GM18861 (cell line): ENCODE data around the gene FAM72B.
A peak's percentile ranks its signal among the peaks of the same experiment; 100 is the strongest.
"Not testable (repeated sequence)": the region's sequence is repeated elsewhere in the genome, so short reads cannot be mapped to it uniquely, and the experiment has no call there.

ENCODE experiments used
- ATAC-seq: cut with Tn5 transposase; IDR thresholded peaks from one replicate; pipeline ENCODE4 v1.9.1; 2021; ENCODE audit not compliant: unreplicated experiment

The FAM72B gene

GRCh38 chr1:121184290-121185127 lies at the start of gene FAM72B, which contains the start of gene SRGAP2C:
Gene FAM72B, minus strand, starts transcription at chr1:121184340. Its CDS starts 851 bp downstream, at chr1:121183489.
Gene SRGAP2C, plus strand, starts transcription at chr1:121184975. Its CDS starts 2,472 bp downstream, at chr1:121187447.
- ATAC-seq = peak; percentile 84

DNA sequence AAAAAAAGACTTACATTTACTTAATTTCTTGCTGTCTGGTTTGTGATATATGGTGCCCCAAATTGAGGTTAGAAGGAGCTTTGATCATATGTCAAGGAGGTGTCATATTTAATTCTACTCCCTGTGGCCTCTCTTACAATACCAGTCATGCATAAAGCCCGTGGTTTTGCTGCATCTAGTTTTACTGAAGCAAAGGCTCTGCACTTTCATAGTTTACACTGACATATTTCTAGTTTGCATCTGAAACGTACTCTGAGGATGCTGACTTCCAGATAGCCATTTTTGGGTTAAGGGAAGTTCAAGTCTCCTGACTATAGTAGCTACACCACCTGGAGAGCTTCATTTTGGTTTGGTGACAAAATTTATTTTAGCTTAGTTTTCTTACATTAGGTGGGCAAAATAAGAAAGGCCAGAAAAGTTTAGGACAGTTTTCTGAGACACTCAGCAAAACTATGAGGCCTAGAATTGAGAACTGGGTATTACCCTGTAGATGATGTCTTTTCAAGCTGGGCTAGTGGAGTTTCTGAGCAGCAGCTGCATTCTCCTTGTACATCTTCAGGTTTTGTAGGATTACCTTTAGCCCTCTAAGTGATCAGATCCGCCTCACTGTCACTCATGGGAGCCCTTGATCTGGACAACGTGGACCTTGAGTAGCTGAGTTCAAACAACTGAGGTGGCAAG lies 48.4 kb upstream of the FAM72B start:
- peak; percentile 69 for ATAC-seq

- ATAC-seq = not testable (repeated sequence)
These were observed 46.5 kb upstream of the FAM72B start for GRCh38 chr1:121230636-121231035.

DNA sequence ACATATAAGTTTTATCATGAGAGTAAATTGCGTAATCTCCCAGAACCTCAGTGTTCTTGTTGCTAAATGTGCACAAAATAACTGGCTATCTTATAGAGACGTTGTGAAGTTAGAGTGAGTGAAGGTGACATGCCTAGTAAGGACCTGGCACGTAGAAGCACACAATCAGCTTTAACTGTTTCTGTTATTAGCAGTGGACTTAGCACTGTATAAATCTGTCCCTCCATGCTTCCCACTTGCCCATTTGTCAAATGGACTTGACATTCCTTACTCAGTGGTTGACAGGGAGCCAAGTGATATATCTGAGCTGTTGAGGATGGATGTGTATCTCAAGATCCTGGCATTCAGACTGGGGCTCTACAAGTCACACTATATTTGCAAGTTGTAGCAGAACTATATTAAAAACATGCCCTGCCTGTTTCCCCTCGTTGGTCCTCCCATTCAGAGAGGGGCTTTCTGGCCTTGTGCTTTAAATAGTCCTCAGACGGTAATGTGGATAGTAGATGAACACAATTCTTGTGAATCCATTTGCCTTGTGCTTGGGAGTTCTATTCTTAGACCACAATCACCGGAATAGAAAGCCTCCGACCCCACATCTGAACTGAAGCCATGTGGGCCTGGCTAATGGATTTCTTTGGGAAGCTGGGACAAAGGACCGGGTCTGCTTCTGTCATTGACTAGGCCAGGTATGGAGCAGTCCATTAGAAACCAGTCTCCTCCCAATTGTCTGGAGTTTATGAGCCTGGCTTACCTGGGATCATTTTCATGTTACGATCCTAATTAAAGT lies 43.6 kb upstream of the FAM72B start:
- ATAC-seq = not testable (repeated sequence)

DNA sequence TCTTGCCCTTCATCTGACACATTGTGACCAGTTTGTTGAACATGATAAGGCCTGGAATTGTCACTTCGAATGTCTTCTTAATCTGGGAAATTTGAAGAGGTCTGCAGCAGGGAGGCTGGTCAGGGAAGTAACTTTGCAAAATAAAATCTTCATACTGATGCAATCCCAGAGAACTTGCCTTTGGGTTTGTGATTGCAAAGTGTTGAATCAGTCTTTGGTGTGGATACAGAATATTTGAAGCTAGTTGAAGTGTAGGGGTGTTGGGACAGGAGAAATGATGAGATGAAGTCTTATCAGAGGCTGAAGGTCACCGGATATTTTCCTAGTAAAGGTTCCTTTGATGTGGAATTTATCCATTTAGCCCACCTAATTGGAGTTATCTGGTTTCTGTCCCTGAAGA lies 42.8 kb upstream of the FAM72B start:
- not testable (repeated sequence) for ATAC-seq

- not testable (repeated sequence) for ATAC-seq
These were observed 42.3 kb upstream of the FAM72B start for GRCh38 chr1:121226295-121226904.

GRCh38 chr1:121224714-121225113 lies 40.6 kb upstream of the FAM72B start:
- ATAC-seq = peak; percentile 99

DNA sequence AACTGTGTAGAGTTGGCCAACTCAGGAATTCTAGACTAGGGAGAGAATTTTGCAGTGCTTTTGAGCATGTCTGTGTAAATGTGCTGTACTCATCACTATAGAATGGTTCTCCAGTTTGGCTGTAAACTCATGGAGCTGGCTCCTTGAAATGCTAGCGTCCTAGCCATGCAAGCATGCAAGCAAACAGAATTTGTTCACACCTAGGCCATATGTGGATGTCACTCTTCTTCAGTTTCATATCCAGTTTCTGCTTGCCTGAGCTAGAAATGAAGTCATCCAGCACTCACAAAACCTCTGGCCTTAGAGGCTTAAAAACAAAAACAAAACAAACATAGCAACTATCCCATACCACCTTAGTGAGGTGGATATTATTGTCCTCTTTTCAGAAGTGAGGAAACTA lies 37.6 kb upstream of the FAM72B start:
- ATAC-seq = peak; percentile 28

GRCh38 chr1:121216676-121217075 lies 32.5 kb upstream of the FAM72B start:
- ATAC-seq = not testable (repeated sequence)

DNA sequence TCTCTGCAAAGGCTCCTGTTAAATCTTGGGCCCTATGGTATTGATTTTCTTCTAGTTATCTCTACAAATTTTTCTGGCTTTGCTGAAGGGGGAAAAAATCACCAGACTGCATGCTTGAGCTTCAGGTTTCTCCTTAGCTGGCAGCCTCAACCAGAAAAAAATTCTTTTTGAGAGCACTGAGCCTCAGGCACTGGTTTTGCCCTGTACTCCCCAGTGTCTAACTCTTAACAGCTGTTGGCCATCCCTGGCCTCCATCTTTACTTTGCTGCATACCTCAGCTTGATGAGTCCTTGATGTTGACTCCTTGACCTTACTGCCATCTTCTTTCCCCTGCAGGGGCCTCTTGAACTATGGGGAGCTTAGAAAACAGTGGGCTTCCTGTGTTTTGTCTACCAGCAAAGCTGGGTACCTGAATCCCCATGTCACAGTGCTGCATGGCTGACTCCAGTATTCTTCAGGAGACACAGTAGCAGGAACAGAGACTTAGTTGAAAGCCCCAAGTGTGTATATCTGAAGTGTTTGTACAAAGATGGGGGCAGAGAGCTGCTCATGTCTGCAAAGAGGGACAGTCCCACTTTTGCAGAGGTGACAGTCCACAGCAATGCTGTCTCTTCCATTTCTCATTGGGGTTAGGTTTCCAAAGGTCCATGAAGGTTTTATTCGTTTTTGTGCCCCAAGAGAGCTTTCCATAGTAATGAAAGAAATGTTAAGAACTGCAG lies 31.7 kb upstream of the FAM72B start:
- ATAC-seq = not testable (repeated sequence)

- not testable (repeated sequence) for ATAC-seq
These were observed 30.5 kb upstream of the FAM72B start for GRCh38 chr1:121214544-121215156.

DNA sequence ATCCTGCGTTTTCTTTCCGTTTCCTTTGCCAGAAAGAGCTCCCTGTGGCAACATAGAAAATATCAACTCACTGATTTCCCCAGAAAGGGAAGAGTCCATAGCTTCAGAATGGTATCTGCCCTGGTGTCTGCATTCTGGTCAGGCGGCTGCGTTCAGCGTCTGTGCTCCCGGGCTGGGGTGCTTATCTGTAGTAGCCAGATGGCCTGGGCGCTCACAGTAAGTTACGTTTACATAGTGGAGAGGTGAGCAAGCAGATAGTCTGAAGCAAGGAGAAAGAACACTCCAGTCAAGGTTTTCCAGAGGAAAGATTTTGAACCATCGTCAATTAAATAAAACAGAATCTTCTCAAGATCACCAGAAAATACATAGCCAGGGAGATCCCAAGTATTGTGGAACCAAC lies 29.4 kb upstream of the FAM72B start:
- not testable (repeated sequence) for ATAC-seq

DNA sequence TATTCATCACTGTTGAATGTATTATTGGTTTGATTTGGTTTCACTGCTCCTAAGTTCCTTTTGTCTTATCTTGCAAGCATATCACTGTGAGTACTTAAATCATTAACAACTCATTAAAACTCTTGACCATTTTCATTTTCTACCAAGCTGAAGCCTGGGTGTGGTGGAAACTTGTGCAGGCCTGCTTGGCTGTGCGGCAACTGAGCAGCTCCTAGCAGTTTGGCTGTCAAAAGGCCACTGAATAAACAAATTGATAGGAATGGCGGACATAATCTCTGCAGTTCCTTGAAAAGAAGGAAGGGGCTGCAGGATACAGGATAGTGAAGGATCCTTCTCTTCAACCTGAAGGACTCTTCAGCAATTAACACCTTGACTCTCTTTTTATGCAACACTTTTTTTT lies 26.6 kb upstream of the FAM72B start:
- not testable (repeated sequence) for ATAC-seq

DNA sequence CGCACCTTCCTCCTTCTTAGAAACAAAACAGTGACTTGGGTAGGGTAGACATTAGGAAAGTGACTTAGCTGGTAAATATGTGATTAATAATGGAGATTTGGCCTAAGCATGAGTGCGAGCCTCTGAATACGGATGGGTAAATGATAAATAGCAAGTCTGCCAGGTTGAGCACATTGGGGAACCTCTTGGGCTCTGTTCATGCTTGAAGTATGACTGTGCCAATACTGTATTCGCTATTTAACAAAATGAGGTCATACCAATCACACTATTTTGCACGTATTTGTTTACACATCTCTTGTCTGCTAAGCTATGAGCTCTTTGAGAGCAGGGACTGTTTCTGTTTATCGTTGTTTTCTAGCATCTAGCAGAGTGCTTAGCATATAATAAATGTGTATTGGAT lies 24.2 kb upstream of the FAM72B start:
- ATAC-seq = not testable (repeated sequence)

- ATAC-seq = not testable (repeated sequence)
These were observed 23.2 kb upstream of the FAM72B start for GRCh38 chr1:121207328-121207727.

GRCh38 chr1:121205786-121206711 lies 21.9 kb upstream of the FAM72B start:
- not testable (repeated sequence) for ATAC-seq

DNA sequence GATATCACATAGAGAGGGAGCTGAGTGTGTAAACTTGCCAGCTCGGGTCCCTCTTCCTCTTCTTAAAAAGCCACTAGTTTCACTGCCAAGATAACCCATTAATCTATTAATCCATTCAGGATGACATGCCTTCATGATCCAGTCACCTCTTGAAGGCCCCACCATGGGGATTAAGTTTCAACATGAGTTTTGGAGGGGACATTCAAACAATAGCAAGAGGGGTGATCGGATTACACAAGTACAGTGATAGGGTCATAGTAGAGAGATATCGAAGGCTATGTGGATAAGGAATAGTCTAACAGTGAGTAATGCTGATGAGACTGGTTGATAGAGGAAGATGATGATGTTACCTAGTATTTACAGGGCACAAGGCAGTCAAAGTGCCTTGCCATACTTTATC lies 18.8 kb upstream of the FAM72B start:
- not testable (repeated sequence) for ATAC-seq
